HG03175 (cell line): ENCODE measurements around the gene MAP7D2.

ENCODE experiments used
- ATAC-seq: cut with Tn5 transposase; IDR thresholded peaks from one replicate; pipeline ENCODE4 v1.9.1; 2021; ENCODE audit warnings: mild to moderate bottlenecking, moderate library complexity; ENCODE audit not compliant: unreplicated experiment

Gene MAP7D2

DNA sequence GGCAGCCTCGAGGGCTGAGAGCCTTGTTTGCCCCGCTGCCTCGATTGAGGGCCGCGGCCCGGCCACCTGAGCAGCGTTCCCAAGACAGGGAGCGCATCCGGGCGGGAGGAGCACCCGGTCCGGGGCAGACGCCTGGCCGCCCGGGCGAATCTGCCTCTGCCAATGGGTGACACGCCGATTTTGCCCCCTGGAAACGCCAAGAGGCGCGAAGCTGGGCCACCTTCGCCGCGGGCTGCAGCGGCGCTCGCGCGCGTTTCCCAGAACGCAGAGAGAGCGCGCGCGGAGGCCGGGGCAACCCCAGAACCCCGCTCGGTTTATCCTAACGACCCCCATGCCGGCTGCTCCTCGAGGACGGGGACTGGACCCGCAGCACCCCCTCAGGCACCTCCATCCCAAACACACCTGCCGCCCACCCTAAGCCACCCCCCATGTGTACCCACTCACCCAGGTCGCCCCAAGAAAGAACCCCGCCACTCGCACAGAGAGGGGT lies 575 bp downstream of the MAP7D2 start:
- ATAC-seq: no peak

DNA sequence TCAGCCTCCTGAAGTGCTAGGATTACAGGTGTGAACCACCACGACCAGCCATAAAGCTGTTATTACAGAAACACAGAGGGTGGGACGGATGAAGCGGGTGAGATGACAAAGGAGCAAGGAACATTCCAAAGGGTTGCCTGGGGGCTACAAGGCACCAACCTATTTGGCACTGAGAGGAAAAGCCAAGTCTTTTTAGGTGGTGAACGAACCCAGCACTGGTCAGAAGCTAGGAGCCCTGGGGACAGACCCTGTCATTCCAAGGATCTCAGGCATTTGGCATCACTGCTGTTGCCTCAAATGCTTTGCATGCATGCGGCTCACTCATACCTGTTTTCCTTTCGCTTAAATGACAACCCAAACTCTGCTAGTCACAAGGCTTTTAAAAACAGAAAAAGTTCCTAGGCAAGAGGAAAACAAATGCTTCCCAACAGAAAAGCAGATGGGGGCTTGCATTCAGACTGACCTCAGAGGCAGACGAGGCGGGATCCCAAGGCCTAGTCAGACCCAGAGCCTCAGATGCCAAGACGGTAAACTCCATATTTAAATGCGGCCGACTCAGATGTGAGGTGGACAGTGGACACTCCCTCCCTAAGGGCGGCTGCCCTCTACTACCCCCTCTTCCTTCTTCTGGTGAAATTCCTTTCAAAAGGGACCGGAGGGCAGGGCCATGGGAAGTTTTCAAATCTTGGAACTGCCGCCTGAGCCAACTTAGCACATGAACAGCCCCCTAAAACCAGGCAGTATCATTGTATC lies 4.5 kb downstream of the MAP7D2 start:
- ATAC-seq: no peak

DNA sequence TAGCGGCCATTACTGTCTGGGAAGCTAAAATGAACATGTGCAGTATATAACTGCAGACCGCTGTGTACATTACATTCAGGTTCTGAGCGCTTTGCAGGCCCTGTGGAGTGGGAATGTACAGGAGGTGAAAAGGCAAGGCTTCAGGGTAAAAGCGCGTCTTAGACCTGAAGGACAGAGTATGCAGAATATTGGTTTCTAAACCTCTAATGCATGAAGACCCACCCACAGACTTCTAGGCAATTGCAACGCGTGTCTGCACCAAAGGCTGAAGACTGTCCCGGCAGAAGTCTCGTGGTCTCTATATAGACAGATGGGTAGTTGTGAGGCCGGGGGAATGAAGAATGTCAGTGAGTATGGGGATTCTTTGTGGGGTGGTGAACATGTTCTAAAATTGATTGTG lies 5.4 kb downstream of the MAP7D2 start:
- no peak for ATAC-seq

DNA sequence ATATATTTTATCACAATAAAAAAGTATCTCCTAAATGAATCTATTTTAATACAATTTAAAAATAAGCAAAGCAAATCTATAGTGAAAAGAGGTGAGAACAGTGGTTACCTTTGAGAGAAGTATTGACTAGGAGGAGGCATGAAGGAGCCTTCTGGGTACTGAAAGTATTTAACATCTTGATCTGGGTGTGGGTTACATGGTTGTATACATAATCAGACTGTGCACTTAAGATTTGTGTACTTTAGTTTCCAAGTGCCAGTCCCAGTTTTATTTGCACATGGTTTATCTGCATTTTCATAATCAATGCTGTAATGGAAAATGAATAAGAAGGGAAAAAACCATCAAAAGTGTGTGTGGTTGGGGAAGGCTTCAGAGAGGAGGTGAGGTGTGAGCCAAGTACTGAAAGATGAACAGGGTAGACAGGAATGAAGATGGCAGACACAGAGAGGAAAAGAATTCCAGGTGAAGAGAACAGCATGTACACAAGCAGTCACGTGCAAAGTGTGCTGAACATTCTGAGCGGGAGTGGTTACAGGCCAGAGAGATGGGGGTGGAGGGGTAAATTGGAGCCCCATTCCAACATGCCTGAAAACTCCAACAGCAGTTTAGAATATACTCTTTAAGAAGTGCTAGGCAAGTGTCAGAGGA lies 14.6 kb downstream of the MAP7D2 start:
- no peak for ATAC-seq

DNA sequence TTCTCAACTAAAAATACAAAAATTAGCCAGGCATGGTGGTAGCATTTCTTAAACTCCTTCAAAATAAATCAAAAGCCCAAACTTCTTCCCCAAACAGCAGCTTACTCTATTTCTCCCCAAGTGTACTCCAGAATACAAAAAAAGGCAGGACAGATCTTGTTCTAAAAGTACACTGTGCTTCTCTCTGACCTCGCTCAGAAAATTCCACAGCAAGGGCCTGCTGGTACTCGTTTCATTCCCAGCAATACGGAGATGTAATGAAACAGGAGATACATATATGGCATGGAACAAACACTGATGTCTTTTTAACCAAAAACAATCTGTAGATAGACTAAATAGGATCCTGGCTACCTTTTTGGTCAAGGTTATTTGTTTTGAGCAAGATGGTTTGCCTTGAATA lies 25.2 kb downstream of the MAP7D2 start:
- ATAC-seq: no peak

DNA sequence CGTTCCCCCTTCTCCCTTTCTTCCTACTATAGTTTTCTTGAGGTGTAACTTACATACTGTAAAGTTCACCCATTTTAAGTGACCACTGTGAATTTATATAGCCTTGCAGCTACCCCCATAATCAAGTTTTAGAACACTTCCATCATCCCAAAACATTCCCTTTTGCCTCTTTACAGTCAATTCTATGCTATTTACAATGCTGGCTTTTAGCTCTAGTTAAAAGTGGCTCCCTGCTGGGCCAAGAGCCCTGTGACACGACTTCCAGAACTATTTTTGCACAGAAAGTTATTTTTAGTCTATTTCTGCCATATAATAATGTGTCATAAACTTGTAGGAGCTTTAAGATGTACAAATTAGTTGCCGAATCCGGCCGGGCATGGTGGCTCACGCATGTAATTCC lies 26.9 kb downstream of the MAP7D2 start:
- ATAC-seq: no peak

DNA sequence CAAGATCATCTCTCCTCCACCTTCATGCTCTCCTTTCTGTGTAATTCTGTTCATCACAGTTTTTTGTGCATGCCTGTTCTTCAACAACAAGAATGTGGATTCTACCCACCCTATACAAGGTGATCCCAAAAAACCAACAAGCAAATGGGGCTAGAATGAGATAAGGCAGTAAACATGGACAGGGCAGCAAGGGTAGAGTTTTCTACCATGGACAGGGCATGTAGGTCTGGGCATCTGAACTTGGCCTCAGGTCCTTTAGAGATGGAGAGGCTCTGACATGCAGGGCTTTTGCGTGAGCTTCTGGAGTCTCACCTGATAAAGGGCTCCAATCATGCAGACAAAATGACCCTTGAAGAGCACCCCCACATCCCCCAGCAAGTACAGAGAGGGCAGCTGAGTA lies 36.4 kb downstream of the MAP7D2 start:
- no peak for ATAC-seq

DNA sequence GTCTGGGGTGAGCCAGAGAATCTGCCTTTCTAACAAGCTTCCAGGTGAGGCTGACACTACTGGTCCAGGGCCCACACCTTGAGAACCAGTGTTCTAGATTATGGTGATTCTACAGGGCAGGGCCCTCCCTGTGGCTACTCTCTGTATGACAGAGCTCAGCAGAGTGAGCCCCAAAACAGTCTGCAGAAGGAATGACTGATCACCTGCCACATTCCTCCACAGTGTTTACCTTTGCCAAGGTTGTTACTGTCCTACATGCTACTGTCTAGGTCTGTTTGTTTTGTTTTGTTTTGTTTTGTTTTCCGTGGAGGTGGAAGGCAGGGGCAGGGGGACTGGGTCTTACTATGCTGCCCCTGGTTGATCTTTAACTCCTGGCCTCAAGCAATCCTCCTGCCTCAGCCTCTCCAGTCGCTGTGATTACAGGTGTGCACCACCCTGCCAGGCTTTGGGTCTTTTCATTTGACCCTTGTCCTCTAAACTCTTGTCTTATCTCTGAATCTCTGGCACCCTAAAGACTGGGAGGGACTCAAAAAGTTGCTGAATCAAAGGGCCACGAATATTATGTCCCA lies 45.1 kb downstream of the MAP7D2 start:
- no peak for ATAC-seq

DNA sequence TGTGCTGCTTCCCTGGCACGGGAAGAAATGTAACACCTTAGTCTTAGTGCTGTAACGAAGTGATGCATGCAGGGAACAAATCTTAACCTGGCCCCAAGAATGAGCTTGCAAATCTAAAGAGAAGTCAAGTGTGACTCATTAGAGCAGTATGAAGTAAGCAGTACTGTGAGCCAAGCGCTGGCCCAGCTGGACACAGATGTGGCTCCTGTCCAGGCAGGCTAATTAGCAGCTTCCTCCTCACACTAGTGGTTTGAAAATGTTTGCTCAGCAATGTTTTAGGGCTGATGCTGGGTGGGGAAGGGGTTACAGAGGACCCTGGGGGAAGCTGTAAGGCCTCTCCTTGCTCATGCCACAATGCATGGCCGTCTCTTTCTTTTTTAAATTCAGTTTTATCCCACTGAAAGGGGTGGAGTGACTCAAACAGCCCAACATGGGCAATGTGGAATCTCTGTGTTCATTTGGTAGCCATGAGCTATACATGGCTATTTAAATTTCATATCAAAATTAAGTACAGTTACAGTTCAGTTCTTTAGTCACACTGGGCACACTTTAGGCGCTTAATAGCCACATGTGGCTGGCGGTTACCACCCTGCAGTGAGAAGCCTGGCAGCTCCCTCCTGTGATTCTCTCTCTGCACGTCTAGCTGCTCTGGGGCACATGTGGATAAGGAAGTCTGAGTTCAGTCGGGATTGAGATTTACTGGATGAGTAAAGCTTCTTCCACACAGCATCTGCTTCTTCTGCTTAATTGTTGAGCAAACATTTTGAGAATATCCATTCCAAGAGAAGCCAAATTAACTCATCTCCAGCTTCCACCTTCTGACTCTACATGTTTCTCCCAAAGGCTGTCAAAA lies 48.8 kb downstream of the MAP7D2 start:
- ATAC-seq: no peak

DNA sequence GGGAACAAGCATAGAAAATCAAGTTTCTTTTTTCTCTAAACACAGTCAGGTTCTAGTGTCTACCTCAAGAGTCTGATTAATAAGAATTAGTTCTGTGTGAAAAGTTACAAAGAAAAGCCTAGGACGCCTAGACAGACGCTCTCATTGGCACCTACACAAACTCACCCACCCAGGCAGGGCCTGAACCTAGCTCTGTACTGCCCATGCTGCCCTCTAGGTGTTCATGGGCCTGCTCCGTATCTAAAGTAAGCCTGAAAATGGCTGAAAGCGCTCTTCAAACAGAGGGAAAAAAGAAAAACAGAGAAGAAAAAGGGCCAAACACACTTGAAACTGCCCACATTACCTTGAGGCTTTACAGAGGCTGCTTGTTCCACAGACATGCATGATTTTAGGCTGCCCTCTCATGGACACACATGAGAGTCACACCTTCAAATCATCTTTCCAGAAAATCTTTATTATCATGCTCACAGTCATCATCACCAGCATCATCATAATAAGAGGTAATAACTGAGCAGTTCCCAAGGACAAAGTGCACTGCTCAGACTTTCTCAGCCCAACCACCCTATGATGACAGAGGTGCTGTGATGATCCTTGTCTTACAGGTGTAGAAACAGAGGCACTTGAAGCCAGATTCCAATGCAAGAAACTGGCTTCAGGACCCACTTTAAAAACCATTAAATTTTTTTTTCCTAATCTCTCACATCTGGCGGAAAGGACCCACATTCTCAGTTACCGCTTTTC lies 49.6 kb downstream of the MAP7D2 start:
- ATAC-seq: no peak

DNA sequence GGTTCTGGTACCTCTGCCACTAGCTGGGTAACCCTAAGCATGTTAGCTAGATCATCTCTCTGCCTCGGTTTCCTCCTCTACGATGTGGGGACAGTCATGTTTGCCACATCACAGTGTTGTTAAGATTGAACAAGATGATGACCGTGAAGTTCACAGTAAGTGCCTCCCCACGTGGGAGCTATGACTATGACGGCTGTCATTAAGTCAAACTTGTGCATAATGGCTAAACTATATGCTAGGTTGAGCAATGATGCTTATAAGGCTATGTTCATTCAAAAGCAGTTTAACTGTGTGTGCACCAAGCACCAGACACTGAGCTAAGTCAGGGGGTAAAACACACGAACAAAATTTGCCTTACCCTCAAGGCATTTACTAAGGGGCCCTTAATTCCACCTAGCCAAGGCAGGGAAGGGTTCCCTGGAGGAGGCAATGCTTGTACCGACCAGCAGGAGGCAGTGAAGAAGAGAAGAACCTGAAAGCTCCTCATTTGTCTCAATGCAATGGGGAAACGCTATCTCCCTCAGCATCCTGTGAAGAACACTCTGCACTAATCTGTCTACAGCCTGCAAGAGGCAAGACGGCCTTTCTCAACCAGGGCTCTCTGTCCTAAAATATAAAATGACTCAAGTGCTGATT lies 52.9 kb downstream of the MAP7D2 start:
- no peak for ATAC-seq

DNA sequence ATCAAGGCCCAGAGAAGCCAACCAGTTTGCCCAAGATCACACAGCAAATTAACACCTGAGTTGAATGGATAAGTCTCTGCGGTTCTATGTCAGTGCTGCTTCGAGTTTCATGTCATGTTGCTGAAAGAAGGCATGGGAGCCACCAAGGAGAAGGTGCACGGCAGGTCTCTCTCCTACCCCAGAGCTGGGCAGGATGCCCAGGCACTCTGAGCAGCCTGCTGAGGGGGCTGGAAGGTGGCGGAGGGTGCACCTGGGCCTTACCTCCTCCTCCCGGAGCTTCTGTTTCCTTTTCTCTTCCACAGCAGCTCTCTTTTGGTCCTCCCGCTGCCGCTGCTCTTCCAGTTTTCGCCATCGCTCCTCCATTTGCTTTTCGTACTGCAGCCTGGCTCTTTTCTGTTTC lies 53.6 kb downstream of the MAP7D2 start:
- ATAC-seq: no peak

DNA sequence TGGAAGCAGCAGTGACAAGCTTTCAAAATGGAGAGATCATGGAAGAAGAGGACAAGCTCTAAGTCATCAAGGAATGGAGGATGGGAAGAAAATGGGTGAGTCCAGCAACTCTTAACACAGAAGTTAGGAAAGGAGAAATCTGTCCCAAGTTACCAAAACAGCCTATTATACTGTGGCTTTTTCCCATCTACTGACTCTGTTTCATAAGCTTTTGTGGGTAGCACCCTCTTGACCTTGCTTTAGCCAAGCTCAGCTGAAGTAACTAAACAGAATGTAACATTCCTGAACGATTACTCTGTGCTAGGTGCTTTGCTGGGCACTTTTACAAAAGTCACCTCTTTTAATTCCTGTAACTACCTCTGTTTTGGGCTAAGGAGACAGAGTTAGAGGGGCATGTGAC lies 54.9 kb downstream of the MAP7D2 start:
- no peak for ATAC-seq

DNA sequence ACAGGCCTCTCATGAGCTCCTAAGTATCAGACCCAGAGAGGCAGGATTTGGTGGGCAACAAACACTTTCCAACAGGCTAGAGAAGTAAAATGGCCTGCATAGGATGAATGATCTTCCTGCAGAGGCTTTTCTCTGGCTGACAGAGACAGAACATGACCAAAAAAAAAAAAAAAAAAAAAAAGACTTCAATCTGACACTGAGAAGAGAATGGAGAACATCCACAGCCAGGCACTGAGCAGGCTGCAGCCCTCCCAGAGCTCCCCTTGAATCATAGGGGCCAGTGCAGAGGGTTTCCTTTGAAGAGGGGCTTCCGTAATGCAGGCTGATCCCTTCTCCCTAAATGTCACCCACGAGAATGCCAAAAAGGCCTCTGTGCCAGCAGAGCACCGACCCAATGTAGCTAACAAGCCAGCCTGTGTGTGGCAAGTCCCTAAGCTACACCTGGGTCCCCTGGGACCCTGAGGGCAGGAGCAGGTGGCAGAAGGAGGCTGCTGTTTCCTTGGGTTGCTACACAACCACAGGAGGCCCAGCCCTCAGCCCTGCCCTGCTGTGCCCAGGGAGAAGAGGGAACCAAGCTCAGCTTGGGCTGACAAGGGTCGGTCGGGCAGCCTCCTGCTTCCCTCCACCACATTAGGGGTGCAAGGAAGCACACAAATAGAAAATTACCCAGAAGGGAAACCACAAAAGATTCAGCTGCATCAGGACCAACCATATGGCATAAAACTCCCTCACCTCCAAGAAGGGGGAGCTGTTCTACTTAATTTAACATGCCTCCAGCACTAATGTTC lies 55.6 kb downstream of the MAP7D2 start:
- peak; percentile 76 for ATAC-seq

DNA sequence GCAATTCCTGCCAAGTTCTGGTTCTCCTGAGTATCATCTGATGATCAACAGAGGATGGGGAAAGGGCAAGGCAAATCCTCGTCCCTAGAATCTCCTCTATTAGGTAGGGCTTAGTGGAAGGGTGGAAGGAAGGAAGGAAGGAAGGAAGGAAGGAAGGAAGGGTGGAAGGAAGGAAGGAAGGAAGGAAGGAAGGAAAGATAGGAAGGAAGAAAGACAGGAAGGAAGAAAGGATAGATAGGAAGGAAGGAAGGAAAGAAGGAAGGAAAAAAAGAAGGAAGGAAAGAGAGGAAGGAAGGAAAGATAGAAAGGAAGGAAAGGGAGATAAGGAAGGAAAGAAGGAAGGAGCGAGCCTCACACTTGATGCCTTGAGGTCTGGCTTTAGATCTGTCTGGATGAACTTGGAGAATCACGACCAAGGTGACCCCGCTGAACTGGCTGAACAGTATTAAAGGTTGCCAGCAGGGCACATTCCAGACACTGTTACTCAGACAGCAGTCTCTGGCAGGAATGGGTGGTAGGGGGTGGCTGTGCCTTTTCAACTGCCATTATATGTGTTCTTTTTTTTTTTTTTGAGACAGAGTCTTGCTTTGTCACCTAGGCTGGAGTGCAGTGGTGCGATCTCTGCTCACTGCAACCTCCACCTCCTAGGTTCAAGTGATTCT lies 57.1 kb downstream of the MAP7D2 start:
- no peak for ATAC-seq

DNA sequence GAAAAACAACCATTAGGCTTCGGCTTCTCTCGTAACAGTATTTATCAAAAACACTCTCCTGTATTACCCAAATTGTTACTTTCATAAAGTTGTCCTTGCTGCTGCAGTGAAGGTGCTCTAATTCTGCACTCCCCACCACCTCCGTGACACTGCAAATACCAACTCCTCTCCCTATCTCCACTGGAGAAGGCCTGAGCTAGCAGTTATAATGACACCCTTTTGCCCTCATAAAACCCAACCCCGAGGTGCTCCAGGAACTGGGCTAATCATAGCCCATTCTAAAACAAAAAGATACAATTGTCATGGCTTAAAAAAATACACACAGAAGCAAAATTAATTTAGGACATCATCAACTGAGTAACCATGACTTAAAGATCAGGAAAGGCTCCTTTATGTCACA lies 59.2 kb downstream of the MAP7D2 start:
- ATAC-seq: no peak

DNA sequence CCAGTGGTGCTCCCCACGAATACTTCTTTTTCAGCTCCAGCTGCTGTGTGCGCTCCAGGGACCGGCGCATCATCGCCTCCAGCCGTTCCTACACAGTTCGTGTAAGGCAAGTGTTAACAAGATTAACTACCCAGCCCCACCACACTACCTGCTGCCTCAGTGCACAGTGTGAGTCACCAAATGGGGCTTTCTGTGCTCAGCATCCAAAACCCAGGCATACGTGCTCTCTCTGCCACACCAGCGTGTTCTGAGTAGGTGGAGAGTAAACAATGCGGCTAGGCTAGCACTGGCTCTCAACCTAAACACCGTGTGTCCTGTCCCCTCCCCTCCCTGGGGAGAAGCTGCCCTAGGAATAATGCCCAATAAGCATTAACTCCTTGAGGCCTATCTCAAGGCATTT lies 60.0 kb downstream of the MAP7D2 start:
- no peak for ATAC-seq

DNA sequence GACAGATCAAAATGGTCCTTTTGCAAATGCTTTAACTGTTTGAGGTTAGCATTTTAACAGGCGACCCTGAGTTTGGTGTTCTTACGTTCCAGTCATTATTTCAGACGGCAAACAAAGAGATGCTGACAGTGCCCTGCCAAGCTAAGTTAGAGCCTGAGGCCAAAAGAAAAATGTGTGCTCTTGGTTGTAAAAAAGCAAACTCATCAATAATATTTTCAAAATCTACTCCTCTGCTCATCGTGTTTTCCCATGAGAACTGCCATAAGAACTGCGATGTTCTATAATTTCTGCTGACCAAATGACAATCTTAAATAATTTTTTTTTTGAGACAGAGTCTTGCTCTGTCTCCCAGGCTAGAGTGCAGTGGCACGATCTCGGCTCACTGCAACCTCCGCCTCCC lies 63.2 kb downstream of the MAP7D2 start:
- no peak for ATAC-seq

DNA sequence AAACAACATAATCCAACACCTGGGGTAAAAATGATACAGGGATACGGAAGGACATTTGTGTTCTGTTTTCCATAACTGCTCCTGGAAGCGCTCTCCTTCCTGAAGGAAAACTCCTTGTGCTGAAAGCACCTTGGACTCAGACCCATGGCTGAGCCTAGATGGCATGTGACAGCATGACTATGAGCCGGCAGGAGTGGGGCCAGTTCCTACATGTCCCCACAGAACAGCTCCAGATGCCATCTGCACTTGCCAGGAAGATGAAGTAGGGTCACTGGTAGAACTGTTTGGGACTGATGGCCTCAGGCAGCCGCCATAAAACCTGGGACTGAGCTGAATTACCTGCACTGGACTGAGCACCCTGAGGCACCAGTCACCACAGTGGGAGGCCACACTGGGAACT lies 69.8 kb downstream of the MAP7D2 start:
- ATAC-seq: no peak
